ENCODE data around the gene ECT2L. TPM values are rescaled to one million over a fixed set of nuclear protein-coding genes. Genes with fewer than 3 reads are reported as not detected.

ECT2L gene
- total RNA-seq, 4 donors from 2014 or later = 0.13 to 0.56 (median 0.23) TPM; not detected in 1

GRCh38 chr6:138824482-138825144, 28.7 kb downstream of the ECT2L start:
- TF ChIP-seq CTCF (IDR thresholded peaks at IDR 0.05) = no peak
- no peak for TF ChIP-seq POLR2AphosphoS5 (IDR thresholded peaks at IDR 0.05)
- TF ChIP-seq EP300 (IDR thresholded peaks at IDR 0.05) = no peak
- TF ChIP-seq POLR2A (IDR thresholded peaks at IDR 0.05) = no peak
- Histone ChIP-seq H3K36me3 (no peaks in the 10 kb centered on the region), H3K27me3 (no peaks in the 10 kb centered on the region), H3K27ac (no peak overlapping the region), H3K4me1 (peaks cover 8% of the 10 kb centered on the region), H3K9me3 (no peaks in the 10 kb centered on the region), H3K4me3 (no peak overlapping the region)
- WGBS = 77% methylated on average over 11 of the region's 11 CpGs
- DNase-seq (ENCODE audit: low spot score in 2 of 2) = no peak

GRCh38 chr6:138830248-138830647, 34.4 kb downstream of the ECT2L start:
- no peak overlapping the region for H3K27ac ChIP-seq
- TF ChIP-seq EP300 (IDR thresholded peaks at IDR 0.05) = no peak
- TF ChIP-seq CTCF (IDR thresholded peaks at IDR 0.05) = no peak
- TF ChIP-seq POLR2A (IDR thresholded peaks at IDR 0.05) = no peak
- no peak for TF ChIP-seq POLR2AphosphoS5 (IDR thresholded peaks at IDR 0.05)
- no peaks in the 10 kb centered on the region for H3K27me3 ChIP-seq
- DNase-seq (ENCODE audit: low spot score in 2 of 2) = no peak
- no peaks in the 10 kb centered on the region for H3K36me3 ChIP-seq
- H3K4me1 ChIP-seq = peaks cover 7% of the 10 kb centered on the region
- 78% methylated on average over 7 of the region's 7 CpGs for WGBS
- H3K9me3 ChIP-seq = no peaks in the 10 kb centered on the region
- H3K4me3 ChIP-seq = no peak overlapping the region

- Histone ChIP-seq H3K27me3 (no peaks in the 10 kb centered on the region), H3K4me3 (no peak overlapping the region), H3K27ac (no peak overlapping the region), H3K36me3 (no peaks in the 10 kb centered on the region), H3K4me1 (peaks cover 7% of the 10 kb centered on the region), H3K9me3 (no peaks in the 10 kb centered on the region)
- TF ChIP-seq POLR2AphosphoS5 (IDR thresholded peaks at IDR 0.05) = no peak
- TF ChIP-seq EP300 (IDR thresholded peaks at IDR 0.05) = no peak
- TF ChIP-seq CTCF (IDR thresholded peaks at IDR 0.05) = no peak
- no peak for TF ChIP-seq POLR2A (IDR thresholded peaks at IDR 0.05)
- no peak for DNase-seq (ENCODE audit: low spot score in 2 of 2)
- 91% methylated on average over 2 of the region's 2 CpGs for WGBS
These were observed 36.3 kb downstream of the ECT2L start for GRCh38 chr6:138832182-138832581.

- Histone ChIP-seq H3K36me3 (no peaks in the 10 kb centered on the region), H3K4me1 (peaks cover 7% of the 10 kb centered on the region)
- DNase-seq (ENCODE audit: low spot score in 2 of 2) = no peak
These were observed 38.1 kb downstream of the ECT2L start for GRCh38 chr6:138833816-138834539.

More at GRCh38 chr6:138833816-138834539, 38.1 kb downstream of the ECT2L start:
- TF ChIP-seq POLR2AphosphoS5 (IDR thresholded peaks at IDR 0.05) (no peak), CTCF (IDR thresholded peaks at IDR 0.05) (no peak), EP300 (IDR thresholded peaks at IDR 0.05) (no peak), POLR2A (IDR thresholded peaks at IDR 0.05) (no peak)
- H3K27me3 ChIP-seq = no peaks in the 10 kb centered on the region
- no peaks in the 10 kb centered on the region for H3K9me3 ChIP-seq
- H3K4me3 ChIP-seq = no peak overlapping the region
- 65% methylated on average over 4 of the region's 4 CpGs for WGBS
- H3K27ac ChIP-seq = no peak overlapping the region

All from suprapubic skin (tissue), 4 donors.